ENCODE measurements around the gene TENM3. TPM values are rescaled to one million over a fixed set of nuclear protein-coding genes. Genes with fewer than 3 reads are reported as not detected.
"Not testable (repeated sequence)": the region's sequence is repeated elsewhere in the genome, so short reads cannot be mapped to it uniquely, and the experiment has no call there.

TENM3 gene
- total RNA-seq, 1 donor = 14.0 TPM

- no peak for TF ChIP-seq CTCF (IDR thresholded peaks at IDR 0.05; ENCODE audit: insufficient read depth, low read length)
- H3K4me3 ChIP-seq (ENCODE audit: low read depth, low read length) = no peak overlapping the region
- no peak for DNase-seq (ENCODE audit: low read depth)
Observed at GRCh38 chr4:182808673-182809416, 565.6 kb downstream of the TENM3 start.

DNA sequence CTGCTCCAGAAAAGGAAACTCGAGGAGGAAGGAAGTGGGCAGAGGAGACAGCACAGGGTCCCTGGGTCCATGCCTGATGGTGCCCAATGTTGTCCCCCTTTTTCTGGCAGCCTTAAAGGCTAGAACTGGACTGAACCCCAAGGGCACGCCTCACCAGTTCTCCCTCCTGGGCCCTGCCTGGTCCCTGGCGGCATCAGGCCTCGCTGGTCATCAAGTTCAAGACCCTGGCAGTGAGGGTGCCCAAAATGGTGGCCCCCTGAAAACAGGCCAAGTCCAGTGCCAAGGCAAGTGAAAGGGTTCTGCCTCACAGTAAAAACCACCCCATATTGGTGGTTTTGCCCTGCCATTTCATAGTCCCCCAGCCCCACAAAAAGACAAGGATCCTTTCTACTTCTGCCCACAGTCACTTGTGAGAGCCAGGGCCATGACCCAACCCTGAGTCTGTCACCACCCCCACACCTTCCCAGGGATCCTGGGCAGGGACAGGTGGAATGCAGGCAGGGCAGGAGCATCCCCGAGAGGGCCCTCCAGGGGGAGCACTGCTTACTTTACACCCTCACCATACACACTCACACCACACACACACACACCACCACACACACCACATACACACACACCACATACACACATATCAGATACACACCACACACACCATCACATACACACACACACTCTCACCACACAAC, 566.4 kb downstream of the TENM3 start:
- no peak for DNase-seq (ENCODE audit: low read depth)
- no peak overlapping the region for H3K4me3 ChIP-seq (ENCODE audit: low read depth, low read length)
- TF ChIP-seq CTCF (IDR thresholded peaks at IDR 0.05; ENCODE audit: insufficient read depth, low read length) = no peak

- DNase-seq (ENCODE audit: low read depth) = no peak
- TF ChIP-seq CTCF (IDR thresholded peaks at IDR 0.05; ENCODE audit: insufficient read depth, low read length) = no peak
Observed at GRCh38 chr4:182810103-182810615, 567.0 kb downstream of the TENM3 start.

DNA sequence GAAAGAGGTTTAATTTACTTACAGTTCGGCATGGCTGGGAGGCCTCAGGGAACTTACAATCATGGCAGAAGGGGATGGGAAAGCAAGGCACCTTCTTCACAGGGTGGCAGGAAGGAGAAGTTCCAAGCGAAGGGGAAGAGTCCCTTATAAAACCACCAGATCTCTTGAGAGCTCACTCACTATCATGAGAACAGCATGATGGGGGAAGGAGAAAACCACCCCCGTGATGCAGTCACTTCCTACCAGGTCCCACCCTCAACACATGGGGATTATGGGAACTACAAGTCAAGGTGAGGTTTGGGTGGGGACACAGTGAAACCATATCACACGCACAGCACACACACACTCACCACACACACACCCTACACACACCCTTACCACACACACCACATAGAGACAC, 569.7 kb downstream of the TENM3 start:
- no peak for DNase-seq (ENCODE audit: low read depth)
- no peak for TF ChIP-seq CTCF (IDR thresholded peaks at IDR 0.05; ENCODE audit: insufficient read depth, low read length)
- H3K4me3 ChIP-seq (ENCODE audit: low read depth, low read length) = no peak overlapping the region

More at GRCh38 chr4:182810103-182810615, 567.0 kb downstream of the TENM3 start:
- no peak overlapping the region for H3K4me3 ChIP-seq (ENCODE audit: low read depth, low read length)

- not testable (repeated sequence) for DNase-seq (ENCODE audit: low read depth)
Observed at GRCh38 chr4:182814065-182814464, 570.9 kb downstream of the TENM3 start.

DNA sequence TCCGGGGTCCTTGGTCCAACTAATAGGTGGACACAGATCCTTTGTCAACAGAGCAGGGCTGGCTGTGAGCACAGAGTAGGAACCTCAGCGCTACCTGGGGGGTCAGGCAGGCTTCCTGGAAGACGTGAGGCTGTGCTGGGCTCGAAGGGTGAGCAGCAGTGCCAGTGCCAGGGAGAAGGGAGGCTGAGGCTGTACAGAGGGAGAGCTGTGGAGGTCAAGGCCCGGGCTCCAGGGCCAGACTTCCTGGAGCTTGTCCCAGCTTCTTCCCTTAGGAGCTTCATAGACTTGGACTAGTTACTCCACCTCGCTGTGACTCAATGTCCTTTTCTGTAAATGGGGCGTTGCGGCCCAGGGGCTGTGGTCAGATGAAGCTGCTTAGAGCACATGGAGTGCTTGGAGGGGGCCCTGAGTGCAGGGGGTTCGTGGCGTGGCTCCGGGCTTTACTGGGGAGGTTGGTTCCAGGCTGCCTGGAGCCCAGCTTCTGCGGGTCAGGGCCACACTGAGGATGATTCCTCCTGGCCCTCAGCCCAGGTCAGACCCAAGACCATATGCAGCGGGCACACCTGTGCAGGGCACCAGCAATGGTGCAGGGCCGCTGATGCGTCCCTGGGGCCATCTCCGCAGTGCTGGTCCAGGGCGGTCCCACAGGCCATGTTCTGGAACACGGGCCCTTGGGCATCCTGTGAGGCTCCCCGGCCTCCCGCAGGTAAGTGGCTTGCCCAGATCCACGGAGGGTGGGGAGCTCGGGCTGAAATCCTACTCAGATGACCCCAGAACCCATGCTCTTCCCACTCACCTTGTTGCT, 575.9 kb downstream of the TENM3 start:
- no peak for TF ChIP-seq CTCF (IDR thresholded peaks at IDR 0.05; ENCODE audit: insufficient read depth, low read length)
- DNase-seq (ENCODE audit: low read depth) = no peak
- no peak overlapping the region for H3K4me3 ChIP-seq (ENCODE audit: low read depth, low read length)

More at GRCh38 chr4:182814065-182814464, 570.9 kb downstream of the TENM3 start:
- not testable (repeated sequence) for H3K4me3 ChIP-seq (ENCODE audit: low read depth, low read length)

DNA sequence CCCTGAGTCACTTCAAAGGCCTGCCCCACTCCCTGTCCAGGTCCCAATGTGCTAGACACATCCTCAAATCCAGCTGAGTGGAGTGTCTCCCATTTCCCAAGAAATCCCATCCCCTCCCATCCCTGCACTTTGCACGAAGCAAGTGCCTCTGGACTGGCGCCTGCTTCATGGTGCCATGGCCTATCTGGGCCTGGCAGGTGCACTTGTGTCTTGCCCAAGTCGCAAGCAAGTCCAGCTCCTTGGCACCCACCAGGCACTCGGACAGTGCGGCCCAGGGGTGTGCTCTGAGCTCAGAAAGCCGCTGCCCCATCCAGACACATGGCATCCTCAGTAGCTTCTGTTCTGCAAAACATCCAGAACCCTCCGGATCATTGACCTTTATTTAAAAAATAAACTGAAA, 576.5 kb downstream of the TENM3 start:
- no peak for TF ChIP-seq CTCF (IDR thresholded peaks at IDR 0.05; ENCODE audit: insufficient read depth, low read length)
- H3K4me3 ChIP-seq (ENCODE audit: low read depth, low read length) = no peak overlapping the region
- no peak for DNase-seq (ENCODE audit: low read depth)

Measured in fibroblast of the aortic adventitia (primary cell).